Progenitor cell of endocrine pancreas (in vitro differentiated cells): ENCODE data around the gene KATNAL2. TPM values are rescaled to one million over a fixed set of nuclear protein-coding genes. Genes with fewer than 3 reads are reported as not detected.
A peak's percentile ranks its signal among the peaks of the same experiment; 100 is the strongest.

Experiments used
- DNase-seq: peaks from one replicate; pipeline ENCODE4 v3.0.0; 2021; ENCODE audit warnings: low spot score; ENCODE audit not compliant: unreplicated experiment
- H3K27ac Mint-ChIP-seq: 2 replicates; pipeline ENCODE4 v1.8.0; 2021; ENCODE audit warnings: mild to moderate bottlenecking, moderate library complexity, mixed read lengths
- H3K27me3 Mint-ChIP-seq: 2 replicates; pipeline ENCODE4 v1.8.0; 2021; ENCODE audit warnings: mixed read lengths
- H3K36me3 Mint-ChIP-seq: 2 replicates; pipeline ENCODE4 v1.8.0; 2022; ENCODE audit warnings: mixed read lengths; ENCODE audit not compliant: insufficient read depth
- H3K4me1 Mint-ChIP-seq: 2 replicates; pipeline ENCODE4 v1.8.0; 2021; ENCODE audit warnings: low read depth, mixed read lengths
- H3K4me3 Mint-ChIP-seq: 2 replicates; pipeline ENCODE4 v1.8.0; 2021; ENCODE audit warnings: low read depth, mild to moderate bottlenecking, moderate library complexity, mixed read lengths
- H3K9me3 Mint-ChIP-seq: 2 replicates; pipeline ENCODE4 v1.8.0; 2021; ENCODE audit warnings: low read depth, mixed read lengths
- total RNA-seq: library from RNA; stranded (reverse); gene quantifications from 2 replicates; pipeline ENCODE4 v1.2.1, GENCODE V29; 2021
- TF ChIP-seq, protein P1 (sequence below): fragments of 200-600 bp; sonication (generic); IDR thresholded peaks from one replicate; pipeline ENCODE4 v1.5.0; 2021; ENCODE audit warnings: antibody characterized with exemption, mild to moderate bottlenecking; ENCODE audit not compliant: unreplicated experiment

KATNAL2 gene
- total RNA-seq, 1 donor from 2014 or later: 8.0 TPM

DNA sequence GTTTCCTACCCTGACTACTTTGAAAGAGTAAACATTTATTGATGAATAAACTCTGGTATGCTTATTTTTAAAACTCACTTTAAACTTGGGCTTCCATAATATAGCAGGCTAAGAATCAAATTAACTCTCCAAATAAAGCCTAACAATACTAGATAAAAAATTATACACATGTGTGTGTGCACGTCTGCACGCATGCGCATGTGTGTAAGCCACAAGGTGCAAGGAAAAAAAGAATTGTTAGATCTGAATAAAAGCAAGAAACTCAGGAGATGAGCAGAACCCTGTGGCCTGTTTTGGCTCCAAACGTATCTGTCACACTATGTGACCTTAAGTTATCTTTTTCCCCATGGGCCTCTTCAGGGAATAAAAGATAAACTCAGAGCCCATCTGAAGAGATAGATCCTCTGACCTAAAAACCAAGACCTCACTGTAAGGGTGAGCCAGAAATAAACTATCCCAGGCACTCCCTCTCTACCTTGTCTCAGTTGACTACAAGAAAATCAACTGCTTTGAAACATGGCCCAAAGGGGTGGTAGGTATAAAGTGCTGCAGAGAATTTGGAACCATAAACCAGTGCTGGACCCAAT is 226.6 kb downstream of the KATNAL2 start:
- peaks cover 10% of the 10 kb centered on the region for H3K4me1 Mint-ChIP-seq
- H3K36me3 Mint-ChIP-seq: peaks cover 2% of the 10 kb centered on the region
- no peak overlapping the region for H3K27ac Mint-ChIP-seq
- DNase-seq: no peak
- TF ChIP-seq, protein P1, sequence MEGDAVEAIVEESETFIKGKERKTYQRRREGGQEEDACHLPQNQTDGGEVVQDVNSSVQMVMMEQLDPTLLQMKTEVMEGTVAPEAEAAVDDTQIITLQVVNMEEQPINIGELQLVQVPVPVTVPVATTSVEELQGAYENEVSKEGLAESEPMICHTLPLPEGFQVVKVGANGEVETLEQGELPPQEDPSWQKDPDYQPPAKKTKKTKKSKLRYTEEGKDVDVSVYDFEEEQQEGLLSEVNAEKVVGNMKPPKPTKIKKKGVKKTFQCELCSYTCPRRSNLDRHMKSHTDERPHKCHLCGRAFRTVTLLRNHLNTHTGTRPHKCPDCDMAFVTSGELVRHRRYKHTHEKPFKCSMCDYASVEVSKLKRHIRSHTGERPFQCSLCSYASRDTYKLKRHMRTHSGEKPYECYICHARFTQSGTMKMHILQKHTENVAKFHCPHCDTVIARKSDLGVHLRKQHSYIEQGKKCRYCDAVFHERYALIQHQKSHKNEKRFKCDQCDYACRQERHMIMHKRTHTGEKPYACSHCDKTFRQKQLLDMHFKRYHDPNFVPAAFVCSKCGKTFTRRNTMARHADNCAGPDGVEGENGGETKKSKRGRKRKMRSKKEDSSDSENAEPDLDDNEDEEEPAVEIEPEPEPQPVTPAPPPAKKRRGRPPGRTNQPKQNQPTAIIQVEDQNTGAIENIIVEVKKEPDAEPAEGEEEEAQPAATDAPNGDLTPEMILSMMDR: no peak
- H3K27me3 Mint-ChIP-seq: no peaks in the 10 kb centered on the region
- H3K4me3 Mint-ChIP-seq: no peak overlapping the region
- no peaks in the 10 kb centered on the region for H3K9me3 Mint-ChIP-seq

DNA sequence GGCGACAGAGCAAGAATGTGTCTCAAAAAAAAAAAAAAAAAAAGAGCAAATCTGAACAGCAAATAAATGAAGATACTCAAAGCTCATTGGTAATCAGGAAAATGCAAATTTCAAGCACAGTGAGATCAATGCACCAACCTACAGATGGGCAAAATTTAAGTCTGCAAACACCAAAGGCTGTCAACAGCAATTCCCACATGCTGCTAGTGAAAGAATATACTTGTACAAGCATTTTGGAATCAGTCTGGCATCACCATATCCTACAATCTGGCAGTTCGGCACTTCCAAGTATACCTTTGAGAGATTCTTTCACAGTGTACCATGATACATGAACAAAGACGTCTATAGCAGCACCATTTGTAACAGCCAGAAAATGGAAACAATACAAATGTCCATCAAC is 228.8 kb downstream of the KATNAL2 start:
- Mint-ChIP-seq H3K4me3 (no peak overlapping the region), H3K9me3 (no peaks in the 10 kb centered on the region), H3K4me1 (peaks cover 19% of the 10 kb centered on the region), H3K27ac (no peak overlapping the region), H3K27me3 (no peaks in the 10 kb centered on the region), H3K36me3 (no peaks in the 10 kb centered on the region)
- TF ChIP-seq, protein P1: no peak
- no peak for DNase-seq

DNA sequence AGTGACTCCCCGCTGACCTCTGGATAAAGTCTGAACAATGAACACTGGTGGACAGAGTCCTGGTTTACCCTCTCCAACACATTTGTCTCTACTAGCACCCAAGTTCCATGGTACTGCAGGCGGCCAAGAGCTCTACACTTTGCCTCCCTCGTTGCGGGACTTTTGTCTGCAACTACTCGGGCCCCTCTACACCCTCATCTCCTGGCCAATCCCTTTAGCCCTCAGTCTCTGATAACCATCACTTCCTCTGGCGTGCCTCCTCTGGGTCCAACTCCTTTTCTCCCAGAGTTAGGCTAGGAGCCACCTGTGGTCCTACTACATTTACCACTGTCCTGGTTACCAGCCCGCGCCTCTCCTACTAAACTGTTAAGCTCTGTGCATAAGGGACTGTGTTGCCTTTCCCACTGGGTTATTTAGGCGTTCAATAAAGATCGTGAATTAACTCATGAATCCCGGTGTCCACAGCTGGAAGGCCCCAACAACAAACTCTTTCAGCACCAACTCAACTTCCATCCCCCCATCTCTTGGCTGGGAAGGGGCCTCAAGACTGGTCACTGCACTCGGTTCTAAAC is 232.1 kb downstream of the KATNAL2 start:
- DNase-seq: no peak
- H3K36me3 Mint-ChIP-seq: no peaks in the 10 kb centered on the region
- peak overlapping the region; percentile 88 for H3K4me3 Mint-ChIP-seq
- peaks cover 21% of the 10 kb centered on the region for H3K4me1 Mint-ChIP-seq
- H3K27ac Mint-ChIP-seq: peak overlapping the region; percentile 98
- TF ChIP-seq, protein P1: no peak
- no peaks in the 10 kb centered on the region for H3K27me3 Mint-ChIP-seq
- no peaks in the 10 kb centered on the region for H3K9me3 Mint-ChIP-seq

DNA sequence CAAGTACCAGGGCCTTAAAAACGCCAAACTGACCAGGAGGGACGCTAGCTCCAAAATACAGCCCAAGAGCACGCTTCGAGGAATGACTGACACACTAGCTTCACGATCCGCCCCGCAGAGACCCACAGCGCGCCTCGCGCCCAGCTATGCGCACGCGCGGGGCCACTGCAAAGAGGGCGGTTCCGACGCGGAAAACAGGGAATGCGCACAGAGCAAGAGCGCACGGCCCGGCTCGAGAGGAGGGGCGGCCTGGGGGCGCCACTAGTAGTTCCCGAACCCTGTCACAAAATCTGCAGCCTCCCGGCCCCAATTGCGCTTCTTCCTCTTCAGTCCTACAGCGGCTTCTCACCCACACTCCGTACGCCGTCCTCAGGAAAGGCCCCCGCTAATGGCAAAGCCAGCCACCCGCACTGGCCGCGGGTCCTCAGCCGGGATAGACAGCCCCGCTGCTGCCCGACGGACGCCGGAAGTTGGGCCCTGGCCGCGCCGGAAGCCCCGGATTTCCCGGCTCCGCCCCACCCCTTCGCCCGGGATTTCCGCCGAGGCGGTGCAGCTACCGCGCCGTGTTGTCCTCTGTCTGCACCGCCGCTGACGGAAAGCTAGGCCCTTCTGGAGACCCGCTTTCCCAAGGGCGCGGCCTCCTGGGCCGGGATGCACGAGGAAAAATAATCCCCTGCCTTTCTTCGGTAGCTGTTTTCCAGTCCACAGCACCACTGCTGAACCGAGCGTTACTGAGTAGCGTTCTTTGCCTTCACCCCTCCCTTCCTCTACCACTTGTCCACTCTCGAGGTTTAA is 232.8 kb downstream of the KATNAL2 start, which contains the start of gene HDHD2:
Gene HDHD2 (minus strand): TSS at position 472 of the 795 bp plus-strand sequence. CDS start 14,061 bp downstream, outside the sequence.
- Mint-ChIP-seq H3K27me3 (no peaks in the 10 kb centered on the region), H3K27ac (peak within 1 kb of the TSS; percentile 98), H3K9me3 (no peaks in the 10 kb centered on the region), H3K4me1 (peaks cover 19% of the 10 kb centered on the region), H3K36me3 (no peaks in the 10 kb centered on the region), H3K4me3 (peak within 1 kb of the TSS; percentile 88)
- TF ChIP-seq, protein P1: no peak
- peak; percentile 69 for DNase-seq

DNA sequence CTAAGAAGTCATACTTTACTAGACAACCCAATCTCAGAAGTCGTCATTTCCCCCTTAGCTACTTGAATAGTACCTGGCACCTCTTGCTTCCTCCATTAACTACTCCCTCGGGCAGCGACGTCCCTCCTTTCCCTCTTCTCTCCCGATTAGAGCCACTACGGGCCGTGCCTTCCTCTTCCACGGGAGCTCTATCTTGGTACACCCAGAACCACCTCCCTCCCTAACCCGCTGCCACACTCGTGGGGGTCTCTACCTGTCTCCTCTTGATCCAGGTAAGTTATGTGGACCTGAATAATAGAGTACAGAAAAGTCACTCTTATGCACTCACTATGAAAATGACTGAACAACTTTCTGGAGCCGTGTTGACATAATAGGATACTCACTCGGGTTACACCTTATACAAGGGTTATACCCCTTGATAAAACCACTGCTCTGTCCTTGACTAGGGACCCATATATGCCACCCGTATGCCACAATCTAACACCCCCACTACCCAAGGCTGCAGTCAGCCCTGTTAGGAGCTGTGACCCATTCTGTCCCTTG is 233.5 kb downstream of the KATNAL2 start:
- Mint-ChIP-seq H3K9me3 (no peaks in the 10 kb centered on the region), H3K27me3 (no peaks in the 10 kb centered on the region)
- DNase-seq: no peak

More for the DNA sequence above, 233.5 kb downstream of the KATNAL2 start:
- TF ChIP-seq, protein P1: no peak
- Mint-ChIP-seq H3K36me3 (no peaks in the 10 kb centered on the region), H3K4me1 (peaks cover 19% of the 10 kb centered on the region), H3K27ac (peak overlapping the region; percentile 98), H3K4me3 (peak overlapping the region; percentile 88)
